ENCODE measurements around the gene FDX1. TPM values are rescaled to one million over a fixed set of nuclear protein-coding genes. Genes with fewer than 3 reads are reported as not detected.

Gene FDX1
- total RNA-seq, 2 experiments from 2014 or later, result 10.2 to 10.6 TPM

- intact Hi-C loops (cut with DNase I, micrococcal nuclease), result no loop called here
- Histone ChIP-seq H3K9me3 (ENCODE audit: control insufficient read depth in 1 of 2, insufficient read depth in 1 of 2, low read length in 2 of 2) (no peaks in the 10 kb centered on the region), H3K36me3 (ENCODE audit: insufficient read depth, low read length) (peaks cover 5% of the 10 kb centered on the region), H3K27me3 (ENCODE audit: control insufficient read depth in 1 of 2, insufficient read depth in 2 of 2, low read length in 2 of 2) (no peaks in the 10 kb centered on the region), H3K27ac (ENCODE audit: low read depth in 1 of 2, low read length in 2 of 2) (no peak overlapping the region), H3K4me3 (ENCODE audit: low read length) (no peak overlapping the region), H3K4me1 (ENCODE audit: insufficient read depth, low read length) (no peaks in the 10 kb centered on the region)
- H3K27ac Mint-ChIP-seq, result no peak overlapping the region
- H3K9me3 Mint-ChIP-seq, result no peaks in the 10 kb centered on the region
- CTCF ChIA-PET, result no interaction called here
- H3K27me3 Mint-ChIP-seq, result no peaks in the 10 kb centered on the region
- DNase-seq, result no peak
- POLR2A ChIA-PET, result no interaction called here
- H3K4me3 Mint-ChIP-seq, result no peak overlapping the region
- no peak for TF ChIP-seq CTCF (IDR thresholded peaks at IDR 0.05)
- ATAC-seq (ENCODE audit: poor library complexity), result no peak
- H3K4me1 Mint-ChIP-seq (ENCODE audit: low read depth), result no peaks in the 10 kb centered on the region
- H3K36me3 Mint-ChIP-seq (ENCODE audit: low read depth), result peaks cover 43% of the 10 kb centered on the region
Measured at GRCh38 chr11:110468121-110468520, 38.4 kb downstream of the FDX1 start.

- Mint-ChIP-seq H3K36me3 (ENCODE audit: low read depth) (peaks cover 33% of the 10 kb centered on the region), H3K27me3 (no peaks in the 10 kb centered on the region), H3K27ac (no peak overlapping the region), H3K4me1 (ENCODE audit: low read depth) (no peaks in the 10 kb centered on the region), H3K9me3 (no peaks in the 10 kb centered on the region), H3K4me3 (no peak overlapping the region)
- Histone ChIP-seq H3K27ac (ENCODE audit: low read depth in 1 of 2, low read length in 2 of 2) (no peak overlapping the region), H3K9me3 (ENCODE audit: control insufficient read depth in 1 of 2, insufficient read depth in 1 of 2, low read length in 2 of 2) (no peaks in the 10 kb centered on the region), H3K36me3 (ENCODE audit: insufficient read depth, low read length) (no peaks in the 10 kb centered on the region), H3K27me3 (ENCODE audit: control insufficient read depth in 1 of 2, insufficient read depth in 2 of 2, low read length in 2 of 2) (no peaks in the 10 kb centered on the region), H3K4me3 (ENCODE audit: low read length) (no peak overlapping the region), H3K4me1 (ENCODE audit: insufficient read depth, low read length) (no peaks in the 10 kb centered on the region)
- TF ChIP-seq CTCF (IDR thresholded peaks at IDR 0.05), result no peak
- ATAC-seq (ENCODE audit: poor library complexity) (no peak), DNase-seq (no peak)
- CTCF ChIA-PET, result no interaction called here
- intact Hi-C loops (cut with DNase I, micrococcal nuclease), result no loop called here
- POLR2A ChIA-PET, result interaction anchor here (1.7 kb wide), 1 partner anchor 10 kb away, joined by 4 read pairs; no protein-coding TSS in a partner anchor
Measured at GRCh38 chr11:110469127-110469526, 39.4 kb downstream of the FDX1 start.

- Histone ChIP-seq H3K9me3 (ENCODE audit: control insufficient read depth in 1 of 2, insufficient read depth in 1 of 2, low read length in 2 of 2) (no peaks in the 10 kb centered on the region), H3K27me3 (ENCODE audit: control insufficient read depth in 1 of 2, insufficient read depth in 2 of 2, low read length in 2 of 2) (no peaks in the 10 kb centered on the region), H3K4me1 (ENCODE audit: insufficient read depth, low read length) (no peaks in the 10 kb centered on the region), H3K4me3 (ENCODE audit: low read length) (no peak overlapping the region), H3K36me3 (ENCODE audit: insufficient read depth, low read length) (no peaks in the 10 kb centered on the region), H3K27ac (ENCODE audit: low read depth in 1 of 2, low read length in 2 of 2) (no peak overlapping the region)
- intact Hi-C loops (cut with DNase I, micrococcal nuclease), result no loop called here
- Mint-ChIP-seq H3K4me3 (no peak overlapping the region), H3K27me3 (no peaks in the 10 kb centered on the region), H3K36me3 (ENCODE audit: low read depth) (peaks cover 22% of the 10 kb centered on the region), H3K9me3 (no peaks in the 10 kb centered on the region), H3K27ac (no peak overlapping the region), H3K4me1 (ENCODE audit: low read depth) (peaks cover under 1% of the 10 kb centered on the region)
- POLR2A ChIA-PET, result interaction anchor here (1.7 kb wide), 1 partner anchor 8 kb away, joined by 4 read pairs; no protein-coding TSS in a partner anchor
- DNase-seq, result no peak
- CTCF ChIA-PET, result no interaction called here
- TF ChIP-seq CTCF (IDR thresholded peaks at IDR 0.05), result no peak
- ATAC-seq (ENCODE audit: poor library complexity), result no peak
Measured at GRCh38 chr11:110470716-110471115, 41.0 kb downstream of the FDX1 start.

Data from CD4-positive, alpha-beta T cell (primary cell).